ENCODE measurements around the gene THEM4. TPM values are rescaled to one million over a fixed set of nuclear protein-coding genes. Genes with fewer than 3 reads are reported as not detected.

The THEM4 gene
- total and polyA plus RNA-seq, 3 donors from 2014 or later, result 33.5 to 42.0 (median 35.0) TPM

- H3K4me1 ChIP-seq, result no peaks in the 10 kb centered on the region
- TF ChIP-seq CTCF (IDR thresholded peaks at IDR 0.05) (no peak), POLR2A (IDR thresholded peaks at IDR 0.05) (no peak)
- no peak overlapping the region for H3K27ac ChIP-seq
- intact Hi-C loops (cut with DNase I; ENCODE audit: low total_unique reads), result no loop called here
- H3K4me3 ChIP-seq, result no peak overlapping the region
- 80 to 88% methylated on average over 1 of the region's 1 CpG for WGBS, 2 donors
- no peaks in the 10 kb centered on the region for H3K36me3 ChIP-seq (ENCODE audit: low read depth, missing control alignments)
- DNase-seq, result no peak
- H3K27me3 ChIP-seq, result no peaks in the 10 kb centered on the region
- H3K9me3 ChIP-seq, result no peaks in the 10 kb centered on the region
Measured at GRCh38 chr1:151923422-151923821, 14.1 kb upstream of the THEM4 start.

- H3K4me1 ChIP-seq, result no peaks in the 10 kb centered on the region
- H3K27ac ChIP-seq, result no peak overlapping the region
- no peaks in the 10 kb centered on the region for H3K9me3 ChIP-seq
- H3K27me3 ChIP-seq, result no peaks in the 10 kb centered on the region
- no peak for DNase-seq
- H3K36me3 ChIP-seq (ENCODE audit: low read depth, missing control alignments), result no peaks in the 10 kb centered on the region
- intact Hi-C loops (cut with DNase I; ENCODE audit: low total_unique reads), result no loop called here
- 51 to 71% methylated on average over 3 of the region's 3 CpGs for WGBS, 2 donors
- TF ChIP-seq CTCF (IDR thresholded peaks at IDR 0.05) (no peak), POLR2A (IDR thresholded peaks at IDR 0.05) (no peak)
- no peak overlapping the region for H3K4me3 ChIP-seq
Measured at GRCh38 chr1:151920149-151920548, 10.8 kb upstream of the THEM4 start.

- no peaks in the 10 kb centered on the region for H3K9me3 ChIP-seq
- intact Hi-C loops (cut with DNase I; ENCODE audit: low total_unique reads), result no loop called here
- H3K27ac ChIP-seq, result no peak overlapping the region
- WGBS, 2 donors, result 84 to 88% methylated on average over 4 to 6 of the region's 6 CpGs
- H3K4me3 ChIP-seq, result no peak overlapping the region
- H3K27me3 ChIP-seq, result no peaks in the 10 kb centered on the region
- no peak for DNase-seq
- H3K36me3 ChIP-seq (ENCODE audit: low read depth, missing control alignments), result no peaks in the 10 kb centered on the region
- no peaks in the 10 kb centered on the region for H3K4me1 ChIP-seq
- TF ChIP-seq CTCF (IDR thresholded peaks at IDR 0.05), result no peak
- TF ChIP-seq POLR2A (IDR thresholded peaks at IDR 0.05), result no peak
Measured at GRCh38 chr1:151918819-151919610, 9.7 kb upstream of the THEM4 start.

GRCh38 chr1:151918156-151918555 is 8.8 kb upstream of the THEM4 start:
- Histone ChIP-seq H3K36me3 (ENCODE audit: low read depth, missing control alignments) (no peaks in the 10 kb centered on the region), H3K4me1 (no peaks in the 10 kb centered on the region), H3K27me3 (no peaks in the 10 kb centered on the region), H3K9me3 (no peaks in the 10 kb centered on the region), H3K27ac (no peak overlapping the region), H3K4me3 (no peak overlapping the region)
- DNase-seq, result no peak
- intact Hi-C loops (cut with DNase I; ENCODE audit: low total_unique reads), result no loop called here
- 47 to 71% methylated on average over 3 of the region's 3 CpGs for WGBS, 2 donors
- TF ChIP-seq CTCF (IDR thresholded peaks at IDR 0.05) (no peak), POLR2A (IDR thresholded peaks at IDR 0.05) (no peak)

Measured in testis (tissue), 3 donors.